CD4-positive, CD25-positive, alpha-beta regulatory T cell (primary cell): ENCODE data around the gene AMD1. TPM values are rescaled to one million over a fixed set of nuclear protein-coding genes. Genes with fewer than 3 reads are reported as not detected.
A peak's percentile ranks its signal among the peaks of the same experiment; 100 is the strongest.

Experiments used
- ATAC-seq, 2 donors: fragments of 150-1000 bp; cut with Tn5 transposase; one replicate each; pipeline ENCODE4 v1.10.0; 2021; ENCODE audit warnings: low read depth in 2 of 2, moderate number of reproducible peaks in 2 of 2, moderate library complexity in 1 of 2
- DNase-seq, 3 donors: peaks; one replicate each; pipeline versions ENCODE4 v3.0.0 to v3.0.0-alpha.2; 2012 to 2022; ENCODE audit warnings: mixed read lengths in 1 of 3
- H3K27ac ChIP-seq: one replicate; pipeline ENCODE4 v1.7.0; 2013; ENCODE audit warnings: mild to moderate bottlenecking, low read length; ENCODE audit not compliant: insufficient read depth, poor library complexity, severe bottlenecking
- H3K27me3 ChIP-seq: one replicate; pipeline ENCODE4 v1.7.0; 2013; ENCODE audit warnings: low read length; ENCODE audit not compliant: control insufficient read depth, insufficient read depth
- H3K36me3 ChIP-seq: one replicate; pipeline ENCODE4 v1.7.0; 2013; ENCODE audit warnings: mild to moderate bottlenecking, low read length, moderate library complexity; ENCODE audit not compliant: control insufficient read depth, insufficient read depth
- H3K4me1 ChIP-seq: 2 replicates; pipeline ENCODE4 v1.7.0; 2013; ENCODE audit warnings: mild to moderate bottlenecking, low read length; ENCODE audit not compliant: insufficient read depth, control insufficient read depth, poor library complexity, severe bottlenecking
- H3K4me3 ChIP-seq: one replicate; pipeline ENCODE4 v1.7.0; 2013; ENCODE audit warnings: low read depth, mild to moderate bottlenecking, low read length, moderate library complexity
- H3K9me3 ChIP-seq, 2 experiments: 1 replicate in 1 of 2; 2 replicates in 1 of 2; pipeline ENCODE4 v1.7.0; 2013; ENCODE audit warnings: low read length in 2 of 2, mild to moderate bottlenecking in 1 of 2, moderate library complexity in 1 of 2; ENCODE audit not compliant: control insufficient read depth in 2 of 2
- H3K27ac Mint-ChIP-seq, 3 donors: one replicate each; pipeline ENCODE4 v1.8.0; 2020 to 2022; ENCODE audit warnings: mild to moderate bottlenecking in 3 of 3, mixed read lengths in 3 of 3, moderate library complexity in 2 of 3
- H3K27me3 Mint-ChIP-seq: one replicate; pipeline ENCODE4 v1.8.0; 2022; ENCODE audit warnings: mild to moderate bottlenecking, mixed read lengths
- H3K36me3 Mint-ChIP-seq: one replicate; pipeline ENCODE4 v1.8.0; 2020; ENCODE audit warnings: mixed read lengths
- H3K4me1 Mint-ChIP-seq, 4 donors: one replicate each; pipeline ENCODE4 v1.8.0; 2020 to 2022; ENCODE audit warnings: mixed read lengths in 4 of 4, mild to moderate bottlenecking in 1 of 4
- H3K4me3 Mint-ChIP-seq, 4 donors: one replicate each; pipeline ENCODE4 v1.8.0; 2020 to 2022; ENCODE audit warnings: mild to moderate bottlenecking in 4 of 4, mixed read lengths in 4 of 4, moderate library complexity in 3 of 4
- H3K9me3 Mint-ChIP-seq, 7 donors: one replicate each; pipeline ENCODE4 v1.8.0; 2020 to 2022; ENCODE audit warnings: mixed read lengths in 7 of 7, mild to moderate bottlenecking in 3 of 7, moderate library complexity in 2 of 7
- polyA plus RNA-seq, 4 donors: library from polyadenylated mRNA; unstranded; fragments of 300-500 nt; fragmentation: Illumina TruSeq; gene quantifications; one replicate each; pipeline ENCODE4 v1.2.3, GENCODE V29; 2021
- total RNA-seq: library from RNA; stranded (reverse); gene quantifications from one replicate; pipeline ENCODE4 v1.2.3, GENCODE V29; 2022

AMD1 gene
- total and polyA plus RNA-seq, 5 donors from 2014 or later = 60.6 to 133 (median 63.3) TPM

DNA sequence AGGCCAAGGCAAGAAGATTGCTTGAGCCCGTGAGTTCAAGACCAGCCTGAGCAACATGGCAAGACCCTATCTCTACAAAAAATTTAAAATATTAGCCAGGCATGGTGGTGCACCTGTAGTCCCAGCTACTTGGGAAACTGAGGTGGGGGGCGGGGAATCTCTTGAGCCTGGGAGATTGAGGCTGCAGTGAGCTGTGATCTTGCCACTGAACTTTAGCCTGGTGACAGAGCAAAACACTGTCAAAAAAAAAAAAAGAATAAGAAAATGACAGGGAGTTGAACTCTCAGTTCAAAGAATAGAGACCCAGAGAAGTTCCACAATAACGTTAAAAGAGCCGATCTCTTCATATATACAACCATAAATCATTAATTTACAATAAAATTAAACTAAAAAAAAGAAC lies 24.8 kb upstream of the AMD1 start:
- Histone ChIP-seq H3K27ac (no peak overlapping the region), H3K4me1 (no peaks in the 10 kb centered on the region), H3K27me3 (no peaks in the 10 kb centered on the region), H3K4me3 (no peak overlapping the region), H3K9me3 (no peaks in the 10 kb centered on the region), H3K36me3 (no peaks in the 10 kb centered on the region)
- H3K4me3 Mint-ChIP-seq = no peak overlapping the region
- H3K4me1 Mint-ChIP-seq = peaks cover 0 to under 1% (median 0%) of the 10 kb centered on the region in 4 donors
- peak overlapping the region in 1 of 3 donors; percentile 48 for H3K27ac Mint-ChIP-seq
- no peak for DNase-seq
- peaks cover 4% of the 10 kb centered on the region for H3K27me3 Mint-ChIP-seq
- H3K36me3 Mint-ChIP-seq = no peaks in the 10 kb centered on the region
- no peak for ATAC-seq
- H3K9me3 Mint-ChIP-seq = peaks cover 0 to under 1% (median 0%) of the 10 kb centered on the region in 7 donors

DNA sequence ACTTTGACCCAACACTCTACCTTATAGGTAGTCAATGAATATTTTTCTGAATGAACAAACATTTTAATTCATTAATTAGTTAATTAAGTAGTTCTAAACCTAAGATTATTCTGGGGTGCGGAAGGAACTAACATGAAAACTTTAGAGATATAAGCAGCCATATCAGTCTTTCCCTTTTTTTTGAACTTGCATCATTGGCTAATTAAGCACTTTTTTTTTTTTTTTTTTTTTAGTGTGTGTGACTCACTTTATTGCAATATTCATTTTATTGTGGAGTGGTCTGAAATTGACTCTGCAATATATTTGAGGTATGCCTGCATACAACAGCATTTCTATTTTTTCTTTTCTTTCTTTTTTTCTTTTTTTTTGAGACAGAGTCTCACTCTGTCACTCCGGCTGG lies 21.8 kb upstream of the AMD1 start:
- Histone ChIP-seq H3K27me3 (peaks cover 2% of the 10 kb centered on the region), H3K4me3 (no peak overlapping the region), H3K36me3 (no peaks in the 10 kb centered on the region), H3K4me1 (no peaks in the 10 kb centered on the region), H3K27ac (no peak overlapping the region), H3K9me3 (no peaks in the 10 kb centered on the region)
- no peak overlapping the region for H3K27ac Mint-ChIP-seq
- DNase-seq (no peak), ATAC-seq (no peak)
- no peak overlapping the region for H3K4me3 Mint-ChIP-seq
- H3K9me3 Mint-ChIP-seq = no peaks in the 10 kb centered on the region
- H3K36me3 Mint-ChIP-seq = no peaks in the 10 kb centered on the region
- no peaks in the 10 kb centered on the region for H3K4me1 Mint-ChIP-seq
- H3K27me3 Mint-ChIP-seq = peaks cover 8% of the 10 kb centered on the region

DNA sequence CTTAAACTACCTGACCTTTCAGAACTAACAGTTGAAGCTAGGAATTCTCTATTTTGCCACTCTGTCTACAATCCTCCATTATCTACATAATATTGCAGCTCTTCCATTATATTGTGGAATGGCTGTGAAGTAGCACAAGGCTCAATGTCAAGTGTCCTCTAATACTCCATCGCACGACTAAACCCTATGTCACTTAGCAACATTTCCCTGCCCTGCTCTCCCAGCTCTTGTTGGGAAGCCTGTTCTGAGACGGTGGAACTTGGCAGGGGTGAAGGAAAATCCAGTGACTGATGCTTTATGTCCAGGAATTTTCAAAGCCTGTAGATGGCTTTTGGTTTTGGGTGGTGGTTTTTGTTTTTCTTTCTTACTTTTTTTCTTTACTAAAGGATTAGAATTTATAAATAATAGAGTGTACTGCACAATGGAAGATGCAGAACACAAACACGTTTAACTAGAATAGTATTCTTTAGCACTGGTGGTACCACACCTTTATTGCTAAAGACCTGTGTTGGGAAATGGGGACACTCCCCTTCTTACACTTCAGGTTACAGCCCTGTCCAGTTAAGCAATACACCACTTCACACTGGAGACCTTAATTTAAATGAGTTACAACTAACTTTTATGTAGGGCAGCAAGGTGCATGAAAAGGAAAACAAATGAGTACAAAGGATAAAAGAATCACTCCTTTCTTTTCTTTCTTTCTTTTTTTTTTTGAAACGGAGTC lies 20.7 kb upstream of the AMD1 start:
- ATAC-seq = no peak
- Mint-ChIP-seq H3K4me1 (no peaks in the 10 kb centered on the region), H3K4me3 (no peak overlapping the region), H3K27ac (no peak overlapping the region), H3K9me3 (no peaks in the 10 kb centered on the region), H3K27me3 (peaks cover 8% of the 10 kb centered on the region), H3K36me3 (no peaks in the 10 kb centered on the region)
- Histone ChIP-seq H3K4me1 (no peaks in the 10 kb centered on the region), H3K27ac (no peak overlapping the region), H3K4me3 (no peak overlapping the region), H3K9me3 (no peaks in the 10 kb centered on the region), H3K36me3 (no peaks in the 10 kb centered on the region), H3K27me3 (peaks cover 2% of the 10 kb centered on the region)
- DNase-seq = no peak

DNA sequence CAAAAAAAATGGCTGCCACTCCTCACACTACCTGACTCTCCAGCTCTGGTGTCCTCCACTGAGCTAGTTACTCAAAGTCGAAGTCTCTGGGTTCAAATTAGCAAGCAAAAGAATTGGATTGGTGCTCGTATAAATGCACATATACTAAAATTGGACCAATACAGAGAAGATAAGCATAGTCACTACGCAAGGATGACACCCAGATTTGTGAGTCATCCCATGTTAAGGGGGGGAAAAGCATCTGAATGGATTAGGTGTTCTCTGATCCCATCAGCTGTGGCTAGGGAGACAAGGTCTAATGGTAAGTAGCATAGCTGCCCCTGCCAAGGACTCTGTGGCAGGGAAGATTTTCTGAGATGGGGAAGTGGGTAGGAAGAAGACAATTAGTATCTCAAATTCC lies 18.3 kb upstream of the AMD1 start:
- Histone ChIP-seq H3K27ac (no peak overlapping the region), H3K36me3 (no peaks in the 10 kb centered on the region), H3K4me1 (peaks cover 5% of the 10 kb centered on the region), H3K9me3 (no peaks in the 10 kb centered on the region), H3K27me3 (peaks cover 2% of the 10 kb centered on the region), H3K4me3 (no peak overlapping the region)
- Mint-ChIP-seq H3K4me3 (no peak overlapping the region), H3K9me3 (no peaks in the 10 kb centered on the region), H3K27ac (no peak overlapping the region), H3K27me3 (peaks cover 4% of the 10 kb centered on the region), H3K36me3 (no peaks in the 10 kb centered on the region), H3K4me1 (peaks cover 0 to 4% (median 0%) of the 10 kb centered on the region in 4 donors)
- no peak for ATAC-seq
- no peak for DNase-seq

DNA sequence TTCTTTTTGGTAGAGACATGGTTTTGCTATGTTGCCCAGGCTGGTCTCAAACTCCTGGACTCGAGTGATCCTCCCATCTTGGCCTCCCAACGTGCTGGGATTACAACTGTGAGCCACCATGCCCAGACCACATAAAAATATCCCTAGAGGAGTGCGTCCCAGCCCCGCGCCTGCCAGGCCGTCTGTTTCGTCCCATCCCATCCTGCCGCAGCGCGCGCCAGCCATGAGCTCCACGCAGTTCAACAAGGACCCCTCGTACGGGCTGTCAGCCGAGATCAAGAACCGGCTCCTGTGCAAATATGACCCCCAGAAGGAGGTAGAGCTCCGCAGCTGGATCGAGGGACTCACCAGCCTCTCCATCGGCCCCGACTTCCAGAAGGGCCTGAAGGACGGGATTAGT lies 16.6 kb upstream of the AMD1 start:
- H3K4me1 Mint-ChIP-seq = peaks cover 0 to 4% (median 0%) of the 10 kb centered on the region in 4 donors
- H3K27me3 ChIP-seq = peaks cover 2% of the 10 kb centered on the region
- no peaks in the 10 kb centered on the region for H3K36me3 ChIP-seq
- no peak overlapping the region for H3K4me3 ChIP-seq
- H3K27me3 Mint-ChIP-seq = peaks cover 4% of the 10 kb centered on the region
- ATAC-seq (no peak), DNase-seq (no peak)
- H3K27ac ChIP-seq = no peak overlapping the region
- H3K27ac Mint-ChIP-seq = no peak overlapping the region
- peaks cover 5% of the 10 kb centered on the region for H3K4me1 ChIP-seq
- H3K4me3 Mint-ChIP-seq = no peak overlapping the region
- no peaks in the 10 kb centered on the region for H3K36me3 Mint-ChIP-seq
- H3K9me3 Mint-ChIP-seq = no peaks in the 10 kb centered on the region
- H3K9me3 ChIP-seq = no peaks in the 10 kb centered on the region

DNA sequence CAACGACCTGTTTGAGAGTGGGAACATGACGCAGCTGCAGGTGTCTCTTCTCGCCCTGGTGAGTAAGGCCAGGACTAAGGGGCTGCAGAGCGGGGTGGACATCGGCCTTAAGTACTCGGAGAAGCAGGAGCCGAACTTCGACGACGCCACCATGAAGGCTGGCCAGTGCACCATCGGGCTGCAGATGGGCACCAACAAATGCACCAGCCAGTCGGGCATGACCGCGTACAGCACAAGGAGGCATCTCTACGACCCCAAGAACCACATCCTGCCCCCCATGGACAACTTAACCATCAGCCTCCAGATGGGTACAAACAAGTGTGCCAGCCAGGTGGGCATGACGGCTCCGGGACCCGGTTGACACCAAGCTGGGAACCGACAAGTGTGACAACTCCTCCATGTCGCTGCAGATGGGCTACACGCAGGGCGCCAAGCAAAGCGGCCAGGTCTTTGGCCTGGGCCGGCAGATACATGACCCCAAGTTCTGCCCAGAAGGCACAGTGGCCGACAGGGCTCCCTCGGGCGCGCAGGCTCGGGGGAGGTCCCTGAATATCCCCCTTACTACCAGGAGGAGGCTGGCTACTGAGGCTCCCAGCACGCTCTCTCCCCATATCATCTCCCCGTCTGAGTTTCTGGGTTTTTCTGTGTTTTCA lies 15.9 kb upstream of the AMD1 start:
- H3K36me3 Mint-ChIP-seq = no peaks in the 10 kb centered on the region
- ATAC-seq = no peak
- DNase-seq = no peak
- H3K27me3 Mint-ChIP-seq = peaks cover 4% of the 10 kb centered on the region
- peaks cover 2% of the 10 kb centered on the region for H3K27me3 ChIP-seq
- H3K27ac ChIP-seq = no peak overlapping the region
- peaks cover 0 to 4% (median 0%) of the 10 kb centered on the region in 4 donors for H3K4me1 Mint-ChIP-seq
- H3K4me3 Mint-ChIP-seq = peak overlapping the region in 1 of 4 donors; percentile 48
- peak overlapping the region in 1 of 3 donors; percentile 56 for H3K27ac Mint-ChIP-seq
- no peaks in the 10 kb centered on the region for H3K9me3 Mint-ChIP-seq
- no peaks in the 10 kb centered on the region for H3K9me3 ChIP-seq
- H3K4me3 ChIP-seq = no peak overlapping the region
- peaks cover 5% of the 10 kb centered on the region for H3K4me1 ChIP-seq
- H3K36me3 ChIP-seq = no peaks in the 10 kb centered on the region

DNA sequence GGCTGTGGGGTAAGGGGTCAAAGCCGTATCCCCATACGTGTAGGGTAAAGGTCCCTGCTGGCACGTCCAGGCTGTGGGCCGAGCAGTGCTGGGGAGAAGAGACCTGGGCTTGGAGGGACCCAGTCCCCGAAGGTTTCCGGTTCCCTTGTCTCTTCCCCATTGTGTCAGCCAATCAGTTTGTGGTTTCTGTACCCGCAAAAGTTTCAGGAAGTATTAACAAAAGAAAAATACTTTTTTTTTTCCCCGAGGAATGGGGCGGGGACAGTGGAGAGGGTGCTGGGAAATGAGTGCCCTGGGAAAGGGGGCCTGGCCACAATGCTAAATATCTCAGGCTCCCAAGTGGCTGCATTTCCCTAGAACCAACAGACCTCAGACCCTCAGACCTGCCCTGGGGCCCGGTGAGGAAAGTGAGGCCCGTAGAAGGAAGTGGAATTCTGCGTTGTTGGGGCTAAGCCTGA lies 15.2 kb upstream of the AMD1 start:
- Mint-ChIP-seq H3K36me3 (no peaks in the 10 kb centered on the region), H3K9me3 (no peaks in the 10 kb centered on the region), H3K4me3 (peak overlapping the region in 1 of 4 donors; percentile 48), H3K27me3 (peaks cover 4% of the 10 kb centered on the region), H3K27ac (peak overlapping the region in 2 of 3 donors; percentile 56 to 82), H3K4me1 (peaks cover 0 to 4% (median 0%) of the 10 kb centered on the region in 4 donors)
- Histone ChIP-seq H3K27ac (no peak overlapping the region), H3K4me1 (peaks cover 5% of the 10 kb centered on the region), H3K27me3 (peaks cover 2% of the 10 kb centered on the region), H3K36me3 (no peaks in the 10 kb centered on the region), H3K4me3 (no peak overlapping the region), H3K9me3 (no peaks in the 10 kb centered on the region)
- DNase-seq = peak in 1 of 3 donors; percentile 17
- no peak for ATAC-seq
